Smooth muscle cell (in vitro differentiated cells): Measurements from ENCODE around the gene UMODL1. TPM values are rescaled to one million over a fixed set of nuclear protein-coding genes. Genes with fewer than 3 reads are reported as not detected.

ENCODE experiments used
- DNase-seq: peaks from one replicate; lab custom pipeline; 2025; ENCODE audit not compliant: unreplicated experiment; lab: John Stamatoyannopoulos, UW
- H2AFZ ChIP-seq: fragments of 200-600 bp; sonication (generic); 2 replicates; pipeline ENCODE4 v1.6.0; 2016; ENCODE audit warnings: antibody characterized with exemption, low read depth, mild to moderate bottlenecking
- H3F3A ChIP-seq: fragments of 200-600 bp; sonication (generic); 2 replicates; pipeline ENCODE4 v1.6.0; 2017; ENCODE audit warnings: antibody characterized with exemption, low read depth
- H3K27ac ChIP-seq: fragments of 200-600 bp; sonication (generic); 2 replicates; pipeline ENCODE4 v1.5.1; 2016; ENCODE audit warnings: low read depth, mild to moderate bottlenecking
- H3K27me3 ChIP-seq: fragments of 200-600 bp; sonication (generic); 2 replicates; pipeline ENCODE4 v1.6.1; 2016; ENCODE audit warnings: low read depth, mild to moderate bottlenecking
- H3K36me3 ChIP-seq: fragments of 200-600 bp; sonication (generic); 2 replicates; pipeline ENCODE4 v1.5.1; 2016; ENCODE audit warnings: low read depth
- H3K4me1 ChIP-seq: fragments of 200-600 bp; sonication (generic); 2 replicates; pipeline ENCODE4 v1.5.1; 2016; ENCODE audit warnings: low read depth
- H3K4me2 ChIP-seq: fragments of 200-600 bp; sonication (generic); 2 replicates; pipeline ENCODE4 v1.6.0; 2016; ENCODE audit warnings: mild to moderate bottlenecking
- H3K4me3 ChIP-seq: fragments of 200-600 bp; sonication (generic); 2 replicates; pipeline ENCODE4 v1.5.1; 2016; ENCODE audit warnings: mild to moderate bottlenecking
- H3K79me2 ChIP-seq: fragments of 200-600 bp; sonication (generic); 2 replicates; pipeline ENCODE4 v1.6.0; 2016; ENCODE audit warnings: low read depth, mild to moderate bottlenecking
- H3K9ac ChIP-seq: fragments of 200-600 bp; sonication (generic); 2 replicates; pipeline ENCODE4 v1.6.0; 2016; ENCODE audit warnings: low read depth
- H3K9me3 ChIP-seq: fragments of 200-600 bp; sonication (generic); replicated peaks from 2 replicates; pipeline ENCODE4 v1.5.1; 2016; ENCODE audit warnings: low read depth
- H4K20me1 ChIP-seq: fragments of 200-600 bp; sonication (generic); 2 replicates; pipeline ENCODE4 v1.6.0; 2016; ENCODE audit warnings: low read depth
- WGBS: methylation state at CpG from one replicate; pipeline ENCODE4 v1.1.7; 2016; ENCODE audit warnings: low lambda C conversion rate; 5-methylcytosine and 5-hydroxymethylcytosine counted together
- polyA plus RNA-seq: library from polyadenylated mRNA; unstranded; fragments of >200 nt; fragmentation: Nextera tagmentation; extraction: Ambion mirVana; gene quantifications from 2 replicates; pipeline ENCODE4 v1.2.1, GENCODE V29; 2016
- total RNA-seq: library from RNA; depleted of rRNA; stranded (reverse); fragments of >200 nt; gene quantifications from 2 replicates; pipeline ENCODE4 v1.2.3, GENCODE V29; 2014
- TF ChIP-seq, protein P1 (sequence below): fragments of 200-600 bp; sonication (generic); IDR thresholded peaks from 2 replicates; pipeline ENCODE4 v1.5.1; 2017; ENCODE audit warnings: borderline replicate concordance, mild to moderate bottlenecking, antibody characterized with exemption; ENCODE audit not compliant: insufficient read depth, poor library complexity, severe bottlenecking

Gene UMODL1
- total and polyA plus RNA-seq, 2 experiments from 2014 or later, result 0.14 TPM; not detected in 1

GRCh38 chr21:42085246-42086077 is 14.3 kb downstream of the UMODL1 start:
- H2AFZ ChIP-seq, result no peak overlapping the region
- no peaks in the 10 kb centered on the region for H3K79me2 ChIP-seq
- TF ChIP-seq, protein P1, sequence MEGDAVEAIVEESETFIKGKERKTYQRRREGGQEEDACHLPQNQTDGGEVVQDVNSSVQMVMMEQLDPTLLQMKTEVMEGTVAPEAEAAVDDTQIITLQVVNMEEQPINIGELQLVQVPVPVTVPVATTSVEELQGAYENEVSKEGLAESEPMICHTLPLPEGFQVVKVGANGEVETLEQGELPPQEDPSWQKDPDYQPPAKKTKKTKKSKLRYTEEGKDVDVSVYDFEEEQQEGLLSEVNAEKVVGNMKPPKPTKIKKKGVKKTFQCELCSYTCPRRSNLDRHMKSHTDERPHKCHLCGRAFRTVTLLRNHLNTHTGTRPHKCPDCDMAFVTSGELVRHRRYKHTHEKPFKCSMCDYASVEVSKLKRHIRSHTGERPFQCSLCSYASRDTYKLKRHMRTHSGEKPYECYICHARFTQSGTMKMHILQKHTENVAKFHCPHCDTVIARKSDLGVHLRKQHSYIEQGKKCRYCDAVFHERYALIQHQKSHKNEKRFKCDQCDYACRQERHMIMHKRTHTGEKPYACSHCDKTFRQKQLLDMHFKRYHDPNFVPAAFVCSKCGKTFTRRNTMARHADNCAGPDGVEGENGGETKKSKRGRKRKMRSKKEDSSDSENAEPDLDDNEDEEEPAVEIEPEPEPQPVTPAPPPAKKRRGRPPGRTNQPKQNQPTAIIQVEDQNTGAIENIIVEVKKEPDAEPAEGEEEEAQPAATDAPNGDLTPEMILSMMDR, result no peak
- peaks cover 3% of the 10 kb centered on the region for H3F3A ChIP-seq
- H3K4me1 ChIP-seq, result peaks cover 13% of the 10 kb centered on the region
- H3K27me3 ChIP-seq, result no peaks in the 10 kb centered on the region
- H3K4me3 ChIP-seq, result no peak overlapping the region
- no peak overlapping the region for H3K27ac ChIP-seq
- no peak overlapping the region for H3K4me2 ChIP-seq
- WGBS, result 87% methylated on average over 16 of the region's 16 CpGs
- H4K20me1 ChIP-seq, result no peaks in the 10 kb centered on the region
- DNase-seq, result no peak
- H3K9me3 ChIP-seq, result no peaks in the 10 kb centered on the region
- H3K9ac ChIP-seq, result no peak overlapping the region
- no peaks in the 10 kb centered on the region for H3K36me3 ChIP-seq

GRCh38 chr21:42086969-42087368 is 15.9 kb downstream of the UMODL1 start:
- H3K4me3 ChIP-seq, result no peak overlapping the region
- no peak overlapping the region for H2AFZ ChIP-seq
- H3K4me1 ChIP-seq, result peaks cover 1% of the 10 kb centered on the region
- 90% methylated on average over 7 of the region's 7 CpGs for WGBS
- H3K9ac ChIP-seq, result no peak overlapping the region
- H3K9me3 ChIP-seq, result no peaks in the 10 kb centered on the region
- TF ChIP-seq, protein P1, result no peak
- H3K36me3 ChIP-seq, result no peaks in the 10 kb centered on the region
- no peaks in the 10 kb centered on the region for H3K79me2 ChIP-seq
- DNase-seq, result no peak
- no peaks in the 10 kb centered on the region for H3K27me3 ChIP-seq
- H3K27ac ChIP-seq, result no peak overlapping the region
- H4K20me1 ChIP-seq, result no peaks in the 10 kb centered on the region
- no peaks in the 10 kb centered on the region for H3F3A ChIP-seq
- no peak overlapping the region for H3K4me2 ChIP-seq

DNA sequence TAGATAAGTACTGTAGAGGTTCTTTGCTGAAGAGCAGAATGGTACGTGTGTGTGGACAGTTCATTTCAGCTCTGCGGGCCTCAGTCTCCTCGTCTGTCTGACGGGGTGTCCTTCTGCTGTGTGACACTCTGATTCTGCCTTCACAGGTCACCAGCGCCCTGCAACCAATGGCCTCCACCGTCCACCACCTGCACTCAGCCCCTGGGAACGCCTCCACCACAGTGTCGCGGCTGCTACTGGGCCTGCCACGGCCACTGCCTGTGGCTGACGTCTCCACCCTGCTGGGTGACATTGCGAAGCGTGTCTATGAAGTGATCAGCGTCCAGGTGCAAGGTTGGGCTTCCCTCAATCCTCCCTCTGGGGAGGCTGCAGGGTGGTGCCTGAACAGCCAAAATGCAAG is 17.0 kb downstream of the UMODL1 start:
- DNase-seq, result no peak

More for the DNA sequence above, 17.0 kb downstream of the UMODL1 start:
- TF ChIP-seq, protein P1, result no peak
- Histone ChIP-seq H3K36me3 (no peaks in the 10 kb centered on the region), H3K27me3 (no peaks in the 10 kb centered on the region), H3K9ac (no peak overlapping the region), H3K4me3 (no peak overlapping the region), H3F3A (no peaks in the 10 kb centered on the region), H3K4me1 (no peaks in the 10 kb centered on the region), H2AFZ (no peak overlapping the region), H3K27ac (no peak overlapping the region), H3K9me3 (no peaks in the 10 kb centered on the region), H3K4me2 (no peak overlapping the region), H3K79me2 (no peaks in the 10 kb centered on the region), H4K20me1 (no peaks in the 10 kb centered on the region)
- WGBS, result 87% methylated on average over 14 of the region's 14 CpGs
